Caco-2 (cell line): ENCODE data around the gene ADAMTSL2. TPM values are rescaled to one million over a fixed set of nuclear protein-coding genes. Genes with fewer than 3 reads are reported as not detected.

Experiments
- BruUV-seq: library from RNA; stranded (reverse); fragments of 400-500 nt; replicated peaks from 2 replicates; lab custom pipeline; 2021; lab: Mats Ljungman, UMichigan
- CTCF ChIA-PET: fragments of 300-600 bp; sonication (Branson Sonifier 250); formaldehyde crosslinking; loops from one replicate; lab custom pipeline; 2022; ENCODE audit warnings: antibody characterized with exemption; lab: Charles Lee
- POLR2A ChIA-PET: fragments of 300-600 bp; sonication (Branson Sonifier 250); formaldehyde crosslinking; loops from one replicate; lab custom pipeline; 2022; ENCODE audit warnings: antibody characterized with exemption; lab: Charles Lee
- DNase-seq, 2 experiments: peaks; one replicate each; pipeline versions ENCODE4 v3.0.0 to v3.0.0-alpha.2; 2020 to 2022
- H3K27me3 ChIP-seq: replicated peaks from 2 replicates; pipeline ENCODE4 v1.6.0; 2011; ENCODE audit warnings: low read length; ENCODE audit not compliant: control insufficient read depth, insufficient read depth
- H3K36me3 ChIP-seq: 2 replicates; pipeline ENCODE4 v1.5.1; 2011; ENCODE audit warnings: low read length; ENCODE audit not compliant: control insufficient read depth, insufficient read depth
- H3K4me1 ChIP-seq: fragments of 250-450 bp; sonication (Bioruptor Pico); 2 replicates; pipeline ENCODE4 v1.5.1; 2020; ENCODE audit warnings: mild to moderate bottlenecking
- H3K4me3 ChIP-seq: 2 replicates; pipeline ENCODE4 v1.5.1; 2011; ENCODE audit warnings: low read depth, mild to moderate bottlenecking, control low read depth, low read length
- H3K9me3 ChIP-seq: fragments of 250-450 bp; sonication (Bioruptor Pico); 2 replicates; pipeline ENCODE4 v1.5.1; 2020; ENCODE audit warnings: mild to moderate bottlenecking, moderate library complexity
- H3K27ac Mint-ChIP-seq: one replicate; pipeline ENCODE4 v1.8.0; 2022; ENCODE audit warnings: mixed read lengths; ENCODE audit not compliant: unreplicated experiment
- H3K27me3 Mint-ChIP-seq: one replicate; pipeline ENCODE4 v1.8.0; 2022; ENCODE audit warnings: mixed read lengths; ENCODE audit not compliant: insufficient read depth, unreplicated experiment
- H3K36me3 Mint-ChIP-seq: one replicate; pipeline ENCODE4 v1.8.0; 2022; ENCODE audit warnings: mild to moderate bottlenecking, mixed read lengths; ENCODE audit not compliant: insufficient read depth, unreplicated experiment
- H3K4me1 Mint-ChIP-seq: one replicate; pipeline ENCODE4 v1.8.0; 2022; ENCODE audit warnings: low read depth, mixed read lengths; ENCODE audit not compliant: unreplicated experiment
- H3K4me3 Mint-ChIP-seq: one replicate; pipeline ENCODE4 v1.8.0; 2022; ENCODE audit warnings: mild to moderate bottlenecking, moderate library complexity, mixed read lengths; ENCODE audit not compliant: unreplicated experiment
- H3K9me3 Mint-ChIP-seq: one replicate; pipeline ENCODE4 v1.8.0; 2022; ENCODE audit warnings: mixed read lengths; ENCODE audit not compliant: unreplicated experiment
- intact Hi-C: fragments of 100-400 bp; cut with micrococcal nuclease; formaldehyde crosslinking; loops from one replicate; pipeline ENCODE4 v1.10.0; 2022; ENCODE audit not compliant: unreplicated experiment
- total RNA-seq: library from RNA; stranded (reverse); gene quantifications from 2 replicates; pipeline ENCODE4 v1.2.3, GENCODE V29; 2022
- TF ChIP-seq, protein P1 (sequence below), 2 experiments: fragments of 200-600 bp in 1 of 2; IDR thresholded peaks; 1 replicate in 1 of 2; 2 replicates in 1 of 2; pipeline versions ENCODE4 v1.5.1 to v1.8.0; 2011 to 2022; ENCODE audit warnings: antibody characterized with exemption in 1 of 2, control low read depth in 1 of 2, inconsistent platforms in 1 of 2, low read depth in 1 of 2, low read length in 1 of 2, mild to moderate bottlenecking in 1 of 2, moderate library complexity in 1 of 2; ENCODE audit not compliant: insufficient read depth in 1 of 2, severe bottlenecking in 1 of 2, unreplicated experiment in 1 of 2

Gene ADAMTSL2
- total RNA-seq, 1 experiment from 2014 or later: 0.68 TPM

GRCh38 chr9:133608889-133609288 is 74.4 kb downstream of the ADAMTSL2 start:
- no TSS peak for BruUV-seq
- ChIA-PET POLR2A (interaction anchor here (0.6 kb wide), 1 partner anchor 24 kb away, joined by 3 read pairs; no protein-coding TSS in a partner anchor), CTCF (no interaction called here)
- H3K9me3 ChIP-seq: no peaks in the 10 kb centered on the region
- H3K4me3 ChIP-seq: no peak overlapping the region
- Mint-ChIP-seq H3K27ac (no peak overlapping the region), H3K4me1 (no peaks in the 10 kb centered on the region), H3K9me3 (no peaks in the 10 kb centered on the region), H3K4me3 (no peak overlapping the region), H3K27me3 (peaks cover 19% of the 10 kb centered on the region), H3K36me3 (no peaks in the 10 kb centered on the region)
- TF ChIP-seq, protein P1, sequence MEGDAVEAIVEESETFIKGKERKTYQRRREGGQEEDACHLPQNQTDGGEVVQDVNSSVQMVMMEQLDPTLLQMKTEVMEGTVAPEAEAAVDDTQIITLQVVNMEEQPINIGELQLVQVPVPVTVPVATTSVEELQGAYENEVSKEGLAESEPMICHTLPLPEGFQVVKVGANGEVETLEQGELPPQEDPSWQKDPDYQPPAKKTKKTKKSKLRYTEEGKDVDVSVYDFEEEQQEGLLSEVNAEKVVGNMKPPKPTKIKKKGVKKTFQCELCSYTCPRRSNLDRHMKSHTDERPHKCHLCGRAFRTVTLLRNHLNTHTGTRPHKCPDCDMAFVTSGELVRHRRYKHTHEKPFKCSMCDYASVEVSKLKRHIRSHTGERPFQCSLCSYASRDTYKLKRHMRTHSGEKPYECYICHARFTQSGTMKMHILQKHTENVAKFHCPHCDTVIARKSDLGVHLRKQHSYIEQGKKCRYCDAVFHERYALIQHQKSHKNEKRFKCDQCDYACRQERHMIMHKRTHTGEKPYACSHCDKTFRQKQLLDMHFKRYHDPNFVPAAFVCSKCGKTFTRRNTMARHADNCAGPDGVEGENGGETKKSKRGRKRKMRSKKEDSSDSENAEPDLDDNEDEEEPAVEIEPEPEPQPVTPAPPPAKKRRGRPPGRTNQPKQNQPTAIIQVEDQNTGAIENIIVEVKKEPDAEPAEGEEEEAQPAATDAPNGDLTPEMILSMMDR (IDR thresholded peaks at IDR 0.05; ENCODE audit: insufficient read depth in 1 of 2, low read depth in 1 of 2, low read length in 1 of 2, severe bottlenecking in 1 of 2, unreplicated experiment in 1 of 2): no peak
- H3K27me3 ChIP-seq: no peaks in the 10 kb centered on the region; the same call in none of the 2 replicates
- H3K4me1 ChIP-seq: no peaks in the 10 kb centered on the region
- intact Hi-C loops: no loop called here
- no peaks in the 10 kb centered on the region for H3K36me3 ChIP-seq
- DNase-seq: no peak

- H3K9me3 Mint-ChIP-seq: no peaks in the 10 kb centered on the region
- H3K4me1 Mint-ChIP-seq: no peaks in the 10 kb centered on the region
- Histone ChIP-seq H3K4me3 (no peak within 1 kb of the TSS), H3K9me3 (no peaks in the 10 kb centered on the region), H3K4me1 (no peaks in the 10 kb centered on the region), H3K36me3 (no peaks in the 10 kb centered on the region), H3K27me3 (no peaks in the 10 kb centered on the region; the same call in none of the 2 replicates)
- peaks cover 19% of the 10 kb centered on the region for H3K27me3 Mint-ChIP-seq
- H3K27ac Mint-ChIP-seq: no peak within 1 kb of the TSS
- BruUV-seq: no TSS peak
- TF ChIP-seq, protein P1 (IDR thresholded peaks at IDR 0.05; ENCODE audit: insufficient read depth in 1 of 2, low read depth in 1 of 2, low read length in 1 of 2, severe bottlenecking in 1 of 2, unreplicated experiment in 1 of 2): no peak
- H3K4me3 Mint-ChIP-seq: no peak within 1 kb of the TSS
- intact Hi-C loops: no loop called here
- ChIA-PET CTCF (no interaction called here), POLR2A (no interaction called here)
- DNase-seq: peak in 1 of 2 experiments; percentile 58
- H3K36me3 Mint-ChIP-seq: no peaks in the 10 kb centered on the region
Observed at GRCh38 chr9:133609311-133610098, 75.0 kb downstream of the ADAMTSL2 start, which contains the start of gene FAM163B. Gene FAM163B, minus strand, starts transcription at chr9:133609389. Its CDS starts 29,166 bp downstream, at chr9:133580223.

GRCh38 chr9:133610845-133611244 is 76.3 kb downstream of the ADAMTSL2 start:
- H3K27ac Mint-ChIP-seq: no peak overlapping the region
- CTCF ChIA-PET: no interaction called here
- Histone ChIP-seq H3K4me1 (no peaks in the 10 kb centered on the region), H3K27me3 (no peaks in the 10 kb centered on the region; the same call in none of the 2 replicates), H3K9me3 (no peaks in the 10 kb centered on the region), H3K36me3 (no peaks in the 10 kb centered on the region), H3K4me3 (no peak overlapping the region)
- peaks cover 12% of the 10 kb centered on the region for H3K27me3 Mint-ChIP-seq
- no peaks in the 10 kb centered on the region for H3K4me1 Mint-ChIP-seq
- no peak for DNase-seq
- no peaks in the 10 kb centered on the region for H3K9me3 Mint-ChIP-seq
- TF ChIP-seq, protein P1 (IDR thresholded peaks at IDR 0.05; ENCODE audit: insufficient read depth in 1 of 2, low read depth in 1 of 2, low read length in 1 of 2, severe bottlenecking in 1 of 2, unreplicated experiment in 1 of 2): no peak
- intact Hi-C loops: no loop called here
- no TSS peak for BruUV-seq
- no peaks in the 10 kb centered on the region for H3K36me3 Mint-ChIP-seq
- H3K4me3 Mint-ChIP-seq: no peak overlapping the region
- POLR2A ChIA-PET: no interaction called here
